Gastrocnemius medialis (tissue), 4 donors: ENCODE data around the gene DHRSX. TPM values are rescaled to one million over a fixed set of nuclear protein-coding genes. Genes with fewer than 3 reads are reported as not detected.
"Not testable (repeated sequence)": the region's sequence is repeated elsewhere in the genome, so short reads cannot be mapped to it uniquely, and the experiment has no call there.

ENCODE experiments used
- ATAC-seq, 2 donors: fragments of 150-250 bp; one replicate each; pipeline ENCODE4 v1.9.1; 2016
- DNase-seq, 2 donors: peaks; one replicate each; pipeline ENCODE4 v3.0.0-alpha.2; 2019
- H3K27ac ChIP-seq, 4 donors: fragments of 200-600 bp; sonication (generic); 1 replicate in 1 of 4; 2 replicates in 3 of 4; pipeline ENCODE4 v1.5.1; 2016 to 2018; ENCODE audit warnings: mild to moderate bottlenecking in 2 of 4, moderate library complexity in 1 of 4
- H3K27me3 ChIP-seq, 3 donors: fragments of 200-600 bp; sonication (generic) in 2 of 3; 1 replicate in 1 of 3; 2 replicates in 2 of 3; pipeline versions ENCODE4 v1.5.1 to v1.6.0; 2016 to 2019; ENCODE audit warnings: mild to moderate bottlenecking in 1 of 3, moderate library complexity in 1 of 3
- H3K36me3 ChIP-seq, 2 donors: fragments of 200-600 bp; sonication (generic) in 1 of 2; one replicate each; pipeline ENCODE4 v1.5.1; 2017 to 2018
- H3K4me1 ChIP-seq, 2 donors: fragments of 200-600 bp; sonication (generic) in 1 of 2; one replicate each; pipeline ENCODE4 v1.5.1; 2016 to 2017; ENCODE audit warnings: mild to moderate bottlenecking in 2 of 2
- H3K4me3 ChIP-seq, 4 donors: fragments of 200-600 bp; sonication (generic) in 3 of 4; 1 replicate in 1 of 4; 2 replicates in 3 of 4; pipeline ENCODE4 v1.5.1; 2016 to 2019; ENCODE audit warnings: mild to moderate bottlenecking in 2 of 4
- H3K9me3 ChIP-seq, 3 donors: fragments of 200-600 bp; sonication (generic) in 2 of 3; 1 replicate in 1 of 3; 2 replicates in 2 of 3; pipeline ENCODE4 v1.5.1; 2016 to 2019
- CTCF ChIP-seq, 5 experiments: fragments of 450-650 bp in 3 of 5; fragments of 200-600 bp in 2 of 5; sonication (generic) in 2 of 5; IDR thresholded peaks in 4 of 5; conservative IDR thresholded peaks in 1 of 5; 1 replicate in 4 of 5; 2 replicates in 1 of 5; pipeline ENCODE4 v1.5.1; 2016 to 2019; ENCODE audit warnings: antibody characterized with exemption in 5 of 5, mild to moderate bottlenecking in 3 of 5, moderate library complexity in 3 of 5
- POLR2A ChIP-seq, 2 donors: fragments of 450-650 bp; IDR thresholded peaks; one replicate each; pipeline ENCODE4 v1.6.1; 2017; ENCODE audit warnings: antibody characterized with exemption in 2 of 2, mild to moderate bottlenecking in 2 of 2, moderate library complexity in 2 of 2
- in situ Hi-C, 4 donors: fragments of 200-750 bp; cut with MboI; loops; one replicate each; pipeline versions ENCODE4 v1.15.0 to v1.8.0; 2017; ENCODE audit warnings: low sequenced_read_pairs in 4 of 4
- intact Hi-C: fragments of 100-400 bp; cut with DNase I; formaldehyde crosslinking; loops from one replicate; pipeline ENCODE4 v1.15.1; 2023; ENCODE audit warnings: low total_unique reads
- total RNA-seq, 4 donors: library from RNA; depleted of rRNA; stranded (reverse); fragments of >200 nt; gene quantifications; one replicate each; pipeline versions ENCODE4 v1.1.0 to v1.2.3, GENCODE V29; 2016

The DHRSX gene
- total RNA-seq, 4 donors from 2014 or later = 9.8 to 31.1 (median 13.6) TPM

GRCh38 chrX:2390754-2391153 is 110.0 kb downstream of the DHRSX start:
- Histone ChIP-seq H3K4me1 (peaks cover 22 to 23% of the 10 kb centered on the region in 2 donors), H3K4me3 (no peak overlapping the region), H3K9me3 (peaks cover 0 to 4% (median 0%) of the 10 kb centered on the region in 3 donors), H3K27ac (peak overlapping the region in 2 of 4 donors; percentile 89 to 92), H3K27me3 (no peaks in the 10 kb centered on the region), H3K36me3 (peaks cover 0 to 6% of the 10 kb centered on the region in 2 donors)
- intact Hi-C loops = no loop called here
- in situ Hi-C loops = no loop called here
- DNase-seq = no peak
- ATAC-seq = no peak
- TF ChIP-seq POLR2A (IDR thresholded peaks at IDR 0.05) (no peak), CTCF (IDR thresholded peaks at IDR 0.05 in 4 of 5, conservative IDR thresholded peaks at IDR 0.05 in 1 of 5) (no peak)

- in situ Hi-C loops = loop anchor here in 1 of 4 donors (10.0 kb wide), 1 partner anchor 55 kb away; no protein-coding TSS in a partner anchor
- intact Hi-C loops, DNase-seq, H3K36me3 ChIP-seq, H3K27me3 ChIP-seq, ATAC-seq, H3K9me3 ChIP-seq: not testable (repeated sequence)
- Histone ChIP-seq H3K27ac (peak overlapping the region; percentile 86 to 92 (median 90)), H3K4me1 (peaks cover 22 to 23% of the 10 kb centered on the region in 2 donors), H3K4me3 (peak overlapping the region in 2 of 4 donors; percentile 42 to 46)
Observed at GRCh38 chrX:2389731-2390130, 111.0 kb downstream of the DHRSX start.

DNA sequence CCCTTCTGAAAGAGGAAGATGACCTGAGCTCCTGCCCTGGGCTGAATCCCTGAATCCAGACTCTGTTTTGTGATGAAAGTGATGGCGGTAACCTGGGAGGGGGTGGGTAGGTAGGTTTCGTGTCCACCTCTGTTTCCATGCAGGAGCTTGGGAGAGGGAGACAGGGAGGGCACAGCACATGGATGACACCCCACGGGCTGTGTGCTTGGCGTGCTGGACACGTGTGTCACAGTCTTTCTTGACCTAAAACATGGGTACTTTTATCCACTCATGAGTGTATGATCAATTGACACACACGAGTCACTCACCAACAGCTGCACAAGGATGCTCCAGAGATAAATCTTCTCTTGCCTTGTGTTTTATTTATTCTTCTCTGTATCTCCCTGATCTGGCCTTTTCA is 111.5 kb downstream of the DHRSX start:
- H3K9me3 ChIP-seq = peaks cover 0 to 4% (median 0%) of the 10 kb centered on the region in 3 donors
- peak overlapping the region; percentile 86 to 92 (median 90) for H3K27ac ChIP-seq
- TF ChIP-seq CTCF (IDR thresholded peaks at IDR 0.05 in 4 of 5, conservative IDR thresholded peaks at IDR 0.05 in 1 of 5) (no peak), POLR2A (IDR thresholded peaks at IDR 0.05) (no peak)
- peak overlapping the region; percentile 23 to 46 (median 44) for H3K4me3 ChIP-seq
- intact Hi-C loops = no loop called here
- in situ Hi-C loops = loop anchor here in 1 of 4 donors (10.0 kb wide), 1 partner anchor 55 kb away; no protein-coding TSS in a partner anchor
- H3K4me1 ChIP-seq = peaks cover 22 to 24% of the 10 kb centered on the region in 2 donors
- H3K36me3 ChIP-seq = peaks cover 0 to 6% of the 10 kb centered on the region in 2 donors
- H3K27me3 ChIP-seq = no peaks in the 10 kb centered on the region
- peak; percentile 42 to 55 for ATAC-seq
- DNase-seq = peak in 1 of 2 donors; percentile 51

GRCh38 chrX:2388669-2389068 is 112.1 kb downstream of the DHRSX start:
- H3K4me3 ChIP-seq = peak overlapping the region; percentile 23 to 46 (median 44)
- ATAC-seq = peak; percentile 86 to 91

More at GRCh38 chrX:2388669-2389068, 112.1 kb downstream of the DHRSX start:
- DNase-seq = peak; percentile 54 to 75
- Histone ChIP-seq H3K4me1 (peaks cover 22 to 25% of the 10 kb centered on the region in 2 donors), H3K27me3 (no peaks in the 10 kb centered on the region), H3K36me3 (peaks cover 0 to 6% of the 10 kb centered on the region in 2 donors), H3K9me3 (peaks cover 0 to 4% (median 0%) of the 10 kb centered on the region in 3 donors), H3K27ac (peak overlapping the region; percentile 86 to 92 (median 90))
- in situ Hi-C loops (loop anchor here in 1 of 4 donors (10.0 kb wide), 1 partner anchor 56 kb away; no protein-coding TSS in a partner anchor), intact Hi-C loops (loop anchor here (1.0 kb wide), 1 partner anchor 67 kb away; no protein-coding TSS in a partner anchor)
- TF ChIP-seq POLR2A (IDR thresholded peaks at IDR 0.05) = peak; percentile 78 to 85
- TF ChIP-seq CTCF (IDR thresholded peaks at IDR 0.05 in 4 of 5, conservative IDR thresholded peaks at IDR 0.05 in 1 of 5) = no peak
